ENCODE results near the gene COA7.
"Not testable (repeated sequence)": the region's sequence is repeated elsewhere in the genome, so short reads cannot be mapped to it uniquely, and the experiment has no call there.

COA7 gene

DNA sequence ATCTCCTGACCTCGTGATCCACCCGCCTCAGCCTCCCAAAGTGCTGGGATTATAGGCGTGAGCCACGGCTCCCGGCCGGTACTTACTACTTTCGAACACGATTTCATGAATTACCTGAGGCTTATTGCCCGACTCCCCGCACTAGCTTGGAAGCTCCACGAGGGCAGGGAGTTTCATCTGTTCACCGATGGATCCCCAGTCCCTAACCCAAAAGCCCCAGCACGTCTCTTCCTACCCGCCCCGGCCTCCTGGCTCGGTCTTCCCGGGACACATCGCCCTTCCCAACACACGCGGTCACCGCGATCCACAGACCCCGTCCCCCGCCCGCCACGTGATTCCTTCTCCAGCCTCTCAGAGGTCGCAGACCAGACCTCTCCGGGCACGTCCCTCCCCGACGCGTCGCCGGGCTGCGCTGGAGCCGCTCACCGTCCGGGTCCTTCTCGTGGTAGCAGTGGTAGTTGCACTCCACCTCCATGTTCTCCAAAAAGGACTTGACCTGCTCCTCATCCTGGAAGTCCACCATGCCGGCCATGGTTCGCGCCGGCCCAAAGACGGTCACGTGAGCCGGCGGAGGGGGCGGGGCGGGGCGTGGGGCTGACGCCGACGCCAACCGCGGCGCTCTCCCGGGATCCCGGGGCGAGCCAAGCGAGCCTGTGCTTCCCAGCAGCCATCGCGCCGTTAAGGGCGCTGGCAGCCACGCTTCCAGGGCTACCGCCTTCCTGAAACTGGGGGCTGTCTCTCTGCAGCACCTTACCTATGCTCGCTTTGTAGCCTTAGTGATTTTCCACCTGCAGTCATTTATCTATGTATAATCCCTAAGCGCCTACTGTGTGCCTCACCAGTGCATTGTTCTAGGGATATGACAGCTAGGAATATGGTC is at the start of gene COA7:
Gene COA7 (minus strand): TSS at position 553 of the 880 bp plus-strand sequence. CDS start 21 bp downstream, at position 532.
- DNase-seq (ENCODE audit: low read depth in 2 of 2), result peak; percentile 21 to 42

DNA sequence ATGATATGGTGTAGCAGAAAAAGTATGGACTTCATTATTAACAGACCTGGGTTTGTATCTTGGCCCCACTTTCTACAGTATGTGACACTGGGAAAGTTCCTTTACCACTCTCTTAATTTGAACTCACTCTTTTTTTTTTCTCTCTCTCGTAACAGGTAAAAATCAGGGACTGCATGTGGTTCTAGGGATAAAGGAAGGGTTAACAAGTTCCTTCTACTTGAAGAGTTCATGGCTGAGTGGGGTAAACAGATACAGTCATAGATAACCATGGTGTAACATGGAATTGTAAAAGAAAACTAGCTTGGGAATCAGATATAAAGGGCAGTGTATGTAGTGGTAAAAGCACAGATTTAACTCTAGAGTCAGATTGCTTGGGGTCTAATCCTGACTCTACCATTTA is 49.3 kb upstream of the COA7 start:
- no peak for DNase-seq (ENCODE audit: low read depth in 2 of 2)

DNA sequence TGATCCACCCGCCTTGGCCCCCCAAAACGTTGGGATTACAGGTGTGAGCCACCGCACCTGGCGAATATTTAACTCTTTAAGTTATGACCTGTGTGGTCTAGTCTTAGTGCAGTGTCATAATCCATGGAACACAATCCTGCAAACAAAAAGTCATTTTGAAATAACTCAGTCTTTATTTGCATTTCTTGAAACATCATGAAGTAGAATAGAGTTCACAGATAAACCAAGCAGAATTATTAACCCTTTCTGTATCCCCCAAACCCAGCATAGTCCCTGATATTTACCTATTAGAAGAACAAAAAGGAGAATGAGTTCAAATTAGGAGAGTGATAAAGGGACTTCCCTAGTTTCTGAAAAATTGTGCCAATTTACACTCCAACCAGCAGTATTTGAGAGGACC is 48.0 kb upstream of the COA7 start:
- DNase-seq (ENCODE audit: low read depth in 2 of 2), result no peak

DNA sequence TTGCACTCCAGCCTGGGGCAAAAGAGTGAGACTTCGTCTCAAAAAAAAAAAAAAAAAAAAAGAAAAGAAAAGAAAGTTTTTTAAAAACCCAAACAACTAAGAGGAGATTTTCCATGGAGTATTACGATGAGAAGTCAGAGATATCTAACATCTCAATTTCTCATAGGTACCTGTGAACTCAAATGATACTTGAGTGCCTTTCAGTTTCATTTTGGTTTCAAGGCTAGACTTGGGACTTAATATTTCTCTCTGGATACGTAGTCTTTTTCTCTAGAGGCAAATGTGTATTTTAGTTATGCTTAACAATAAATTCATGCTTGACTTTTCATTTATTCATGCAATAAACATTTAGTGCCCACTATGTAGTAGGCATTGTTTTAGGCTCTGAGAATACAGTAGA is 43.1 kb upstream of the COA7 start:
- DNase-seq (ENCODE audit: low read depth in 2 of 2), result no peak

DNA sequence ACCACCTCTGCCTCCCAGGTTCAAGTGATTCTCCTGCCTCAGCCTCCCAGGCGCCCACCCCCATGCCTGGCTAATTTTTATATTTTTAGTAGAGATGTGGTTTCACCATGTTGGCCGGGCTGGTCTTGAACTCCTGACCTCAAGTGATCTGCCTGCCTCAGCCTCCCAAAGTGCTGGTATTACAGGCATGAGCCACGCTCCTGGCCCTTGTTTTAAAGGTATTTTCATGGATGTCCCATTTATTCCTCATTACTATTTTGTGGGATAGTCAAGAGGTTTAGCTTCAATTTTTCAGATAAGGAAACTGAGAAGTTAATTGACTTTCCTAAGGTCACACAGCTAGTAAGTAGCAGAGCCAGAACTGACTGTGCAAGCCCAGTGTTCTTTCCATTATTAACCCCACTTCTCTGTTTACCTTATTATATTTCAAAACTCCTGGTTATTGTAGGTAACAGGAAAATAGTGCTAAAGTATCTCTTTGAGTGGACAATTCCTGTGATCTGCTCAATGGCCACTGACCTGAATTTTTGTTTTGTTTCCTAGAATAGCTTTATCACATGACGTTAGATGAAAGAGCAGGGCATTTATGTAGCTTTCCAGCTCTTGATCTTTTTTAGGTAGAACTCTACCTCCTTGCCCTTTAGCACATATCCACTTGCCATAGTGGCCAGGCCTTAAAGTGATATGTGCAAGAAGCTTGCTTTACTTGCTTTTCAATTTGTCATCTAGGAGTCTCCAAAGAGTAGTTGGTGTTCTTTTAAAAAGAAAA is 41.7 kb upstream of the COA7 start:
- no peak for DNase-seq (ENCODE audit: low read depth in 2 of 2)

DNA sequence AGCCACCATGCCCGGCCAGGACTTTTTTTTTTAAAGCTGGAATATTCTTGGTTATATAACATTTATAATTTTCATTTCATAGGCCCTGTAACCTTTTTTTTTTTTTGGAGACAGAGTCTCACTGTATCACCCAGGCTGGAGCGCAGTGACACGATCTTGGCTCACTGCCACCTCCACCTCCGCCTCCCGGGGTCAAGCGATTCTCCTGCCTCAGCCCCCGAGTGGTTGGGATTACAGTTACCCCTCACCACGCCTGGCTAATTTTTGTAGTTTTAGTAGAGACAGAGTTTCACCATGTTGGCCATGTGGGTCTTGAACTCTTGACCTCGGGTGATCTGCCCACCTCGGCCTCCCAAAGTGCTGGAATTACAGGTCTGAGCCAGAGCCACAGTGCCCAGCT is 40.7 kb upstream of the COA7 start:
- no peak for DNase-seq (ENCODE audit: low read depth in 2 of 2)

DNA sequence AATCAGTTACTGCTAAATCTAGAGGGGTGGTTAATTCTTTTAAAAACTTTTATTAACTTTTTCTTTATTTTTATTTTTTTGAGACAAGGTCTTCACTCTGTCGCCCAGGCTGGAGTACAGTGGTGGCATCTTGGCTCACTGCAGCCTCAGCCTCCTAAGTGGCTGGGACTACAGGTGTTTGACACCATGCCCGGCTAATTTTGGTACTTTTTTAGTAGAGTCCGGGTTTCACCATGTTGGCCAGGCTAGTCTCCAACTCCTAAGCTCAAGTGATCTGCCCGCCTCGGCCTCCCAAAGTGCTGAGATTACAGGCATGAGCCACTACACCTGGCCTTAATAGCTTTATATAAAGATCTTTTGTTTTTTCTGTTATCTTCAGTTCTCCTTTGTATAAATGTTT is 40.0 kb upstream of the COA7 start:
- no peak for DNase-seq (ENCODE audit: low read depth in 2 of 2)

DNA sequence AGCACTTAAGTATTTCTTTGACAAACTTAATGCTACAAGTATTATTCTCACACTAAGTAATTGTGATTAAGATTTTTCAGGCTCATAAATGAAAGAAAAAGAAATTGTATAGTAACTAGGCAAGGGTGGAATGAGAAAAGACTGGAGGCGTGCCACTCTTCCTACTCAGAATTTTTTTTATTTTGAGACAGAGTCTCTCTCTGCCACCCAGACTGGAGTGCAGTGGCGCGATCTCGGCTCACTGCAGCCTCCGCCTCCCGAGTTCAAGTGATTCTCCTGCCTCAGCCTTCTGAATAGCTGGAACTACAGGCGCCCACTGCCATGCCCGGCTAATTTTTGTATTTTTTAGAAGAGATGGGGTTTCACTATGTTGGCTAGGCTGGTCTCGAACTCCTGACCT is 37.2 kb upstream of the COA7 start:
- not testable (repeated sequence) for DNase-seq (ENCODE audit: low read depth in 2 of 2)

DNA sequence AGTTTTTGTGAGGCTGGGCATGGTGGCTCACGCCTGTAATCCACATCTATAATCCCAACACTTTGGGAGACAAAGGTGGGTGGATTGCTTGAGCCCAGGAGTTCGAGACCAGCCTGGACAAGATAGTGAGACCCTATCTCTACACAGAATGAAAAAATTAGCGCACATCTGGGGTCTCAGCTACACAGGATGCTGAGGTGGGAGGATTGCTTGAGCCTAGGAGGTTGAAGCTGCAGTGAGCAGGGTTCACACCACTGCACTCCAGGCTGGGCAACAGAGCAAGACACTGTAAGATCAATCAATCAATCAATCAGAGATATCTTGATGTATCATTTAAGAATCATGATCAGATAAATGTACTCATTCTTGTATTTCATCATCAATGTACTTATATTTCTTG is 35.2 kb upstream of the COA7 start:
- no peak for DNase-seq (ENCODE audit: low read depth in 2 of 2)

DNA sequence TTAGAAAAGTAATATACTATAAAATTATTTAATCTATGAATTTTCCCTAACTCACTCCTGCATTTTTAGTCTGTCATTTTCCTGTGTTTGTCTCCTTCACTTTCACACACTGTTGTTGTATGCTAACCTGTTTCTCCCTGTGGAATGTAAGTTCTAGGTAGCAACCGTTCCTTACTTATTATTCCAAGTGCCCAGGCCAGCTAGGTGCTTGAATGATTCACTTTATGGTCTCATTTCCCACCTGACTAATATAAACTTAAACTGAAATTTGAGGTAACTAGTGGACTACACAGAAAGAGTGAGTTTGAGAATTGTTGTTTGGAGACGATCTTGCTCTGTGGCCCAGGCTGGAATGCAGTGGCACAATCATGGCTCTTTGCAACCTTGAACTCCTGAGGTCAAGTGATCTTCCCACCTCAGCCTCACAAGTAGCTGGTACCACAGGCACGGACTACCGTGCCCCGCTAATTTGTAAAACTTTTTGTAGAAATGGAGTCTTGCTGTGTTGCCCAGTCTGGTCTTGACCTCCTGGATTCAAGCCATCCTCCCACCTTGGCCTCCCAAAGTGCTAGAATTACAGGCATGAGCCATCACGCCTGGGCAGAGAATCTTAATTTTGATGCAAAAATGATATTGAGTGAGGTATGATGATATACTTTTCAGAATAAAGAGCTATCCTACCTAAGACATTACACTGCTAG is 30.0 kb upstream of the COA7 start:
- no peak for DNase-seq (ENCODE audit: low read depth in 2 of 2)

DNA sequence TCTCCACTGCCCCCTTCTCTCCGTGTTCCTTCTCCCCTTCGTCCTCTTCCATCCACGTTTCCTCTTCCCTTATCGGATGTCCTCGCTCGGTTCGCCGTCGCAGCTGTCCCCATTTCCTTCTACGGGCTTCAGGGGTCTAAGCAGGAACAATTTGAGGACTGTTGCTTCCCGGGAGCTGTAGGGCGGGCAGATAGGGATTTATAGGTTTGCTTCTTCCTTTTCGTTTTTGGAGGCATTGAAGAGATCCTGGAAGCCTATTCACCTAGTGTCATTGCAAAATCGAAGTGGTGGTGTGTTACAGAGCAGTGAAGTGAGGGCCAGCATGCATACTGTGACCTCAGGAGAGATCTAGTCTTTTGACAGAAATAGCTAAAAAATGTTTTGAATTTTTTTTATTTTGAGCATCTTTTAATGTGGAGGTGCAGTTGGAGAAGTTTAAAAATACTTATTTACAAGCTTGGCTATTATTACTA is 29.0 kb upstream of the COA7 start:
- no peak for DNase-seq (ENCODE audit: low read depth in 2 of 2)

DNA sequence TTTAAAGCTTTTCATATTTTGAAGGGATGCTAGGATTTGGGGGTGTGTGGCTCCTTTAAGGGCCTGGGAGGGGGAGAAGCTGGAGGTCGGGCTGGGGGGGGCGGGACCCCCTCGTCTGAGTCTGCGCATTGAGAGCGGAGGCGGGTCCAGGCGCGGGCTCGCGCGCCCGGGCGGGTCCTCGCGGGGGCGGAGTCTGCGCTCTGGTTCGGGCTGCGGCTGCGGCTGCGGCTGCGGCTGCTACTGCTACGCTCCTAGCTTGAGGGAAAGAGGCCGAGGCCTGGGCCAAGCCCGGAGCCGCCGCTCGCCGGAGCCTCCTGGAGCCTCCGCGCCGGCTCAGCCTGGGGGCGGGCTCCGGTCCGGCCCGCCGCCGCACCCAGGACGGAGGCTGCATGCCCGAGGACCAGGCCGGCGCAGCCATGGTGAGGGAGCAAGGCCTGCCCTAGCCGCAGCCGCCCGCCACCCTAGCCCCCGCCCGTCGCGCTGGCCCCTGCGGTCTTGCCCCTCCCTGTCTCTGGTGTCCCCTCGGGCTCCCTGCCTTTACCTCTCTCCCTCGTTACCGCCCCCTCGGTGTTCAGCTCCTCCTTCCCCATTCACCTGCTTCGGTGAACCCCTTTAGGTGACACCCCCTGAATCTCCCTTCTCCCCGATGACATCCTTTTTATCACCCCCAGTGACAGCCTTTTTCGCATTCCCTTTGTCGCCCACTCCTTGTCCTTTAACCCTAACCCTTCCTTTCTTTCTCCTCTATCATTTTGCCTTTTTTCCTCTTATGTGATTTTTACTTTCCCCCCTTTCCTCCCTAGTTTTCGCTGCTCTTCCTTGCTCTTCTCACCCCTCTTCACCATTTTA is 28.3 kb upstream of the COA7 start, which contains the start of gene ZYG11B:
Gene ZYG11B (plus strand): TSS at position 189 of the 849 bp plus-strand sequence. CDS start 201 bp downstream, at position 390.
- DNase-seq (ENCODE audit: low read depth in 2 of 2), result peak; percentile 62 to 82

DNA sequence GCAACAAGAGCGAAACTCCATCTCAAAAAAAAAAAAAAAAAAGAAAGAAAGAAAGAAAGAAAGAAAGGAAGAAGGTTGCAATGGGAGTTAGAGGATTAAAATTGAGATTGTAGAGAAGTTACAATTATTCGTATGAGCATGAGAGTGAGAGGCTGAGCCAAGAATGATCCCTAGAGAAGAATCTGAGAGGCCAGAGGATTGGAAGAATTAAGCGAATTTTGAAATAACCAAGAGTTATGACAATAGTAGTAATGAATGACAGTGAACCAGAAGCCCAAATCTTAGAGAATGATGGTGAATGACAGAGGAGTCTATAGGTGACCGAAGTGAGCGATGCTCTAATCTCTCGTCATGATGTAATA is 27.7 kb upstream of the COA7 start:
- DNase-seq (ENCODE audit: low read depth in 2 of 2), result no peak

DNA sequence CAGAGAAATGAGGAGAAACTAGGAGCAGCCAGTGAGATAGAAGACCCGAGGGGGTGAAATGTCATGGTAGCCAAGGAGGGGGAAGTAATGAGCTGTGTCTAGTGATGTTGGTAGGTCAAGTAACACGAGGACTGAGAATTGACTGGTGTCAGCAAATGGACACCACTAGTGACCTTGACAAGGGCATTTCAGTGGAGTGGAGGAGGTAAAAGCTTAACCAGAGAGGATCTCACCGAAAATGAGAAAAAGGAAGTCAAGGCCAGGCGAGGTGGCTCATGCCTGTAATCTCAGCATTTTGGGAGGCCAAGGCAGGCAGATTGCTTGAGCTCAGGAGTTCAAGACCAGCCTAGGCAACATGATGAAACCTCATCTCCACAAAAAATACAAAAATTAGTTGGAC is 25.1 kb upstream of the COA7 start:
- DNase-seq (ENCODE audit: low read depth in 2 of 2), result no peak

DNA sequence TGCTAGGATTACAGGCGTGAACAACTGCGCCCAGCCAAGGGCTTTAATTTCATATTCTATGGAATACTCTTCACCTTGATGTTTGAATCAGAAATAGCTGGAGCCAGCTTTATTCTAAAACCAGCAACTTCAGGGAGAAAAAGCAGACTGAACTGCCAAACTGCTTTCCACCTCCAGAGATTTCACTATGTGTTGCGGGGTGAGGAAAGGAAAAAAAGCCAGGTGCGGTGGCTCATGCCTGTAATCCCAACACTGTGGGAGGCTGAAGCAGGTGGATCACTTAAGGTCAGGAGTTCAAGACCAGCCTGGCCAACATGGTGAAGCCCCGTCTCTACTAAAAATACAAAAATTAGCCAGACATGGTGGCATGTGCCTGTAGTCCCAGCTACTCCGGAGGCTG is 17.1 kb upstream of the COA7 start:
- DNase-seq (ENCODE audit: low read depth in 2 of 2), result not testable (repeated sequence)

DNA sequence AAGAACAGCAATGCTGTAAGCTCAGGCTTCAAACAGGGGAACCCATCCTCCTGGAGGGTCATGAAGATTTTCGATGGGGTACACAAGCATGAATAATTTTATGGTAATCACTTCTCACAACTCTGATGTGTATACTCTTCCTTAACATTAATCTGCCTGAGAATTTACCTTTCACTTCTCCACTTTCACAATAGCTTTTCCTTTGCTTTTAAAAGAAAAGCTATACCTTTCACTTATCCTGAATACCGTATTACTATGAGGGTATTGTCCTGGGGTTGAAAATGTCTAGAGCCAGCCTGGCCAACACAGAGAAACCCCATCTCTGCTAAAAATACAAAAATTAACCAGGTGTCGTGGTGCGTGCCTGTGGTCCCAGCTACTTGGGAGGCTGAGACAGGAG is 15.4 kb upstream of the COA7 start:
- DNase-seq (ENCODE audit: low read depth in 2 of 2), result no peak

DNA sequence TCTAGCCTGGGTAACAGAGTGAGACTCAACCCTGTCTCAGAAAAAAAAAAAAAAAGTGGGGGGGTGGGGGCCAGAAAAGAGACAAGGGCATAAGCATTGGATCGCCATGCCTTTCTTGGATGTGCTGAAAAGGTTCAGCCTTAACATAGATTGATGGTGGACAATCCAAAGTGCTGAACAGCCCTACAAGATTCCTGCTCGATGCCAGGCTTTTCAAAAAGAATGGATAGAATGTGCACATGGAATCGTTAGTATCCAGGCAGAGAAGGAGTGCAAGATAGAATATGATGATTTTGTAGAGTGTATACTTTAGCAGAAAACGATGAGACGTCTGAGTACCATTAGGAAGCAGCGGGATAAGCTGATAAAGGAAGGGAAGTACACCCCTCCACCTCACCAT is 10.9 kb upstream of the COA7 start:
- DNase-seq (ENCODE audit: low read depth in 2 of 2), result no peak

DNA sequence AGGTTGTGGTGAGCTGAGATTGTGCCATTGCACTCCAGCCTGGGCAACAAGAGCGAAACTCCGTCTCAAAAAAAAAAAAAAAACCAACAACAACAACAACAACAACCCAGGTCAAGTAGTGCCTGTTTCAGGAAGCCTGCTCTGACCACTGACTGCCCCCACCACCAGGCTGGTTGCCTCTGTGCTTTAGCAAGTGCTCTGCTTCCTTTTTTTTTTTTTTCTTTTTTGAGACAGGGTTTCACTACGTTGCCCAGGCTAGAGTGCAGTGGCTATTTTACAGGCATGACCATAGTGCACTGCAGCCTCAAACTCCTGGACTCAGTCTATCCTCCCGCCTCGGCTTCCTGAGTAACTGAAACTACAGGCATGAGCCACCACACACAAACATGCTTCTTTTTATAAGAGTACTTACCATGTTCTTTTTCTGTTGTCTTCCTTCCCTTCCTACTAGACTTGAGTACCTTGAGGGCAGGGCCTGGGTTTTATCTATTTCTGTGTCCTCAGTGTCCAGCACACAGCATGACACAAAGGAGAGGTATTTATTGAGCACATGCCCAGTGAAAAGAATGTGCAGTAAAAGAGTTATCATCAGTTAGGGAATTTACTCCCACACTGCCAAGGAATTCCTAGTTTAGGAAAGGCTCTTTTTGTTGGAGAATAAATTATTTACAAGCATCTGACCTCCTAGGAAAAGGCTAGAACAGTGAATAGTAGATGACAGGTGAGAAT is 9.9 kb upstream of the COA7 start:
- DNase-seq (ENCODE audit: low read depth in 2 of 2), result no peak

DNA sequence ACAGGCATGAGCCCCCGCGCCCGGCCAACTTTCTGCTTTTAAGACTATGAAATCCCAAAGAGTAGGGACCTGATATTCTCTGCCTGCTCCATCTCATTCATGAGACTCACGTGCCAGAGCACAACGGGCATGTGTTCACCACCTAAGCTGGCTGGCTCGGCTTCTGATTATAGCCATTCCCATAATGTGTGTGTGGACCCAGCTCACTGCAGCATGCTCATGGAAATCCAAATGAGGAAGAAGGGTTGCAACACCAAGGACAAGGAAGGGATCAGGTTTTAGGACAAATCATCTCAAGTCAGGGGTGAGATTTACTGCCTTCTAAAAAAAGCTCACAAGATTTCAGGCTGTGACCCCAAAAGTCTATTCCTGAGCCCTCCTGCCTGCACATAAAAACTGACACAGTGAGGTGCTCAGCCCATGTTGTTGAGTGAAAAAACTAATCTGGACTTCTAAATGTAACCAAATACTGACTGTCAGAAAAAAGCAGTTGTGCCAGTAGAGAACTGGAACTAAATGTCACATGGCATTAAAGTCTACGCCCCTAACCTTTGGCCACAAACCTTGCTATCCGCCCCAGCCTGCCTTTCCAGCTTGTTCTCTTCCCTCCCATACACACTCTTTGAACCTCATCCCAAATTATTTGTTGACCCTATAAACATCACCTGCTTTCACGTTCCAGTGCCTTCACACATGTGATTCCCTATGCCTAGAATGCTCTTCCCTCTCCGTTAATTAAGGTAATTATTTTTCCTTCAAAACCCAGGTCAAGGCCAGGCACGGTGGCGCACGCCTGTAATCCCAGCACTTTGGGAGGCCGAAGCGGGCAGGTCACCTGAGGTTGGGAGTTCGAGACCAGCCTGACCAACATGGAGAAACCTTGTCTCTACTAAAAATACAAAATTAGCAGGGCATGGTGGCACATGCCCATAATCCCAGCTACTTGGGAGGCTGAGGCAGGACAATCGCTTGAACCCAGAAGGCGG is 9.1 kb upstream of the COA7 start:
- no peak for DNase-seq (ENCODE audit: low read depth in 2 of 2)
